NK-92 treated with Interleukin-12 subunit alpha and Interleukin-12 subunit beta, amount 100 ng/mL, for 24 hours (cell line): Measurements from ENCODE around the gene NUSAP1.
"Not testable (repeated sequence)": the region's sequence is repeated elsewhere in the genome, so short reads cannot be mapped to it uniquely, and the experiment has no call there.

Source experiments
- DNase-seq: peaks from one replicate; lab custom pipeline; 2025; lab: John Stamatoyannopoulos, UW

Gene NUSAP1

DNA sequence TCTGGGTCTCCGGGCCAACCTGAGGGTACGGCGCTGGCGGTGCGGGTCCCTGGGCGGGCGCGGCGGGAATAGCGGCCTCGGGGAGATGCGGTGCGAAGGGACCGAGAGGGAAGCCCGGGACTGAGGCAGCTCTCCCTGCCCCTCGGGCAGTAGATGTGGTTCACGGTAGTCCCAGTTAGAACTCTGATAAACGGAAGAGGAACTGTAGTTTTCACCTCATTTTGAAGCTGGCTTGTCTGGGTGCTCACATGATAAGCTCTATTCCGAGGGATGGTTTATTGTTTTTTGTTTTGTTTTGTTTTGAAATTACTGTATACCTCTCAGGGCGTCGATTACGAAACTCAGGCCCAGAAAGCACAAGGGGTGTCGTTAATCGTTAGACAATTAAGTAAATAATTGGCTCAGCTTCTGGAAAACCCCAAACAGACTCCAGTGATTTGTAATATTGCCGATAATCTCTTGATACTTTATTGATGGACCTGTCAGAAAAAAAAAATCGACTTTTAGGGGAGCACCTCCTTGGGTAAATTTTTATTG is 413 bp downstream of the NUSAP1 start:
- DNase-seq: no peak

DNA sequence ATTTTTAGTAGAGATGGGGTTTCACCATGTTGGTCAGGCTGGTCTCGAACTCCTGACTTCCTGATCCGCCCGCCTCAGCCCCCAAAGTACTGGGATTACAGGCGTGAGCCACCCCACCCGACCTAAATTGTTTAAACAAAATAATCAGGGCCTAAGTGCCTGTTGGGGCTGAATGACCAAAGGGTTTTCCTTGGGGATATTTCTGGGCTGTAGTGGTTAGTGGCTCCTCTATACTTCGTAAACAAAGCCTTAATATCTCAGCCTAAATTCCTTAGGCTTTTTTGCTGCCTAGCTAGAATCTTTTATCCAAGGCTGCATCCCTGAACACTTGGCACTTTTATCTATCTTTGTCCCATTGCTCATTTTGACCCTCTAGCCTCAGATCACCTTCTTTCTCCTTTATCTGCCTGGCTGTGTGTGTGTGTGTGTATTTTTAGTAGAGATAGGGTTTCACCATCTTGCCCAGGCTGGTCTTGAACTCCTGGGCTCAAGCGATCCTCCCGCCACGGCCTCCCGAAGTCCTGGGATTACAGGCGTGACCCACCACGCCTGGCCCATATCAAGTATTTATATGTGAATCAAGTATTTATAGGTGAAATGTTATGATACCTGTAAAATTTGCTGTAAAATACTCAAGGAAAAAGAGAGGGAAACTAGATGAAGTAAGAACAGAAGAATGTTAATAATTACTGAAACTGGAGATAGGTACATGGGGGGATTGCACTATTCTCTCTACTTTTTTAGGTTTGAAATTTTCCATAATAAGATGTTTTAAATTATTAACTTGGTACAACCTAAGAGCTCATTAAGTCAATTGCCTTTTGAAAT is 1.8 kb downstream of the NUSAP1 start:
- no peak for DNase-seq

DNA sequence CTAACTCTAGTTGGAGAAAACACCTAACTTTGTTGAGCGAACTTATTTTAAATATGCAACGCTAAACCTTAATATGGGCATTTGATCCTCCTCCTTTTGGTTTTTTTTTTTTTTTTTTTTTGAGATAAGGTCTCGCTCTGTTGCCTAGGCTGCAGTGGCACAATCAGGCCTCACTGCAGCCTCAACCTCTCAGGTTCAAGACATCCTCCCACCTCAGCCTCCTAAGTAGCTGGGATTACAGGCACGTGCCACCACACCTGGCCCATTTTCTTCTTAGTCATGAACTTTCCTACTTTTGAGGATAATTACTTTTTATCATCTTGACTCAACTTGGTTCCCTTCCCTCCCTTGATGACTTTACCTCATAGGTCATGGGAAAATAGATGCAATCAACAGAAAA is 3.9 kb downstream of the NUSAP1 start:
- DNase-seq: no peak

DNA sequence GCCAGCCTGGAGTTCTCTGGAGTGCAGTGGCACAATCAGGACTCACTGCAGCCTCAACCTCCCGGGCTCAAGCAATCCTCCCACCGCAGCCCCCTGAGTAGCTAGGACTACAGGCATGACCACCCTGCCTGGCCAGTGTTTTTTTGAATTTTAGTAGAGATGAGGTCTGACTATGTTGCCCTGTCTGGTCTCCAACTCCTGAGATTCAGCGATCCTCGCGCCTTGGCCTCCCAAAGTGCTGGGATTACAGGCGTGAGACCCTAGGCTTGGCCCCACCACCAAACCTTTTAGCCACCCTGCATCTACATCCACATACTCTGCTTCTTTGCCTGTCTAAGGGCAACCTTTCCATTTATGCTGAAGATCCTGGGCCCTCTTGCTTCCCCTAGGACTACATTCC is 4.4 kb downstream of the NUSAP1 start:
- DNase-seq: no peak

DNA sequence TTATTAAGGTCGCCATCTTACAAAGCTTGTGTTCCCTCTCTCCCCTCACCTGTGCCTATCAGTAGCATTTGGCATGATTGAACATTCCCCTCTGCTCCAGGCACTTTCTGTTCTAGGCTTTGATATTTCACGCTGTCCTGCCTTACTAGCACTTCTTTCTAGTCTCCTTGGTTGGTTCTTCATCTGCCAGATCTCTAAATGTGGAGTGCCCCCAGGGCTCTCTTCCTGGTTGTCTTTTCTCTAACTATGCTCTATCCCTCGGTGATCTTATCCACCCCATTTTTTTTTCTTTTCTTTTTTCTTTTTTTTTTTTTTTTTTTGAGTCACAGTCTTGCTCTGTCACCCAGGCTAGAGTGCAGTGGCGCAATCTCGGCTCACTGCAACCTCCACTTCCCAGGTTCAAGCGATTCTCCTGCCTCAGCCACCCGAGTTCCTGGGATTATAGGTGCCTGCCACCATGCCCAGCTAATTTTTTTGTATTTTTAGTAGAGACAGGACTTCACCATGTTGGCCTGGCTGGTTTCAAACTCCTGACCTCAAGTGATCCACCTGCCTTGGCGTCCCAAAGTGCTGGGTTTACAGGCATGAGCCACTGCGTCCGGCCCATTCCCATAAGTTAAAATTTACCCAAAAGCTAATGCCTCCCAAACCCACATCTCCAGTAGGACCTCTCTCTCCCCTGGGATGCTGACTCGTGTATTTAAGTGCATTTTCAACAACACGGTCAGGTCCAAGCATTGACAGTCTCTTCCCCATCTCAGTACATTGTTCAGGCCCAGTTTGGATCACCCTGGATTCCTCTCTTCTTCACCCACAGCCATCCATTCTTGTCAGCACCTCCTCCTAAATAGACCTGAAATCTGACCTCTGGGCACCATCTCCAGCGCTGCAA is 5.2 kb downstream of the NUSAP1 start:
- no peak for DNase-seq

DNA sequence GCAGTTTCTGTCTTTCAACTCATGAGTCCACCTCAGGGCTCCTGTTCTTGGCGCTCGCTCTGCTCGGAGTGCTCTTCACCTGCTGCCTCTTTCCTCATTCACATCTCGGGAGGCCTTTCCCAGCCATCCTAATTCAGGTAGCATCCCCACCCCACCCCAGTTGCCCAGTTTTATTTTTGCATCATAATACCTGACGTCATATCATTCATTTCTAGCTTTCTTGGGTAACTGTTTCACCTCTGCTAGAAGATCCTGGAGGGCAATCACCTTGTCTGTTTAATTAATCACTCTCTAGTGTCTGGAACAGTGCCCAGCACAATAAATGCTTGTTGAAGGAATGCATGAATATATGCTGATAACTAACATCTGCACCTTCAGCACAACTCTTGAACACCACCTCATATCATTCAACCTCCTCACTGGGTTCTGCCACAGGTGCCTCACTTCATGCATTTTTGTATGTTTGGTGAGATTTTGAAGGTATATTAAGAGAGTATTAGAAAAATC is 7.6 kb downstream of the NUSAP1 start:
- no peak for DNase-seq

DNA sequence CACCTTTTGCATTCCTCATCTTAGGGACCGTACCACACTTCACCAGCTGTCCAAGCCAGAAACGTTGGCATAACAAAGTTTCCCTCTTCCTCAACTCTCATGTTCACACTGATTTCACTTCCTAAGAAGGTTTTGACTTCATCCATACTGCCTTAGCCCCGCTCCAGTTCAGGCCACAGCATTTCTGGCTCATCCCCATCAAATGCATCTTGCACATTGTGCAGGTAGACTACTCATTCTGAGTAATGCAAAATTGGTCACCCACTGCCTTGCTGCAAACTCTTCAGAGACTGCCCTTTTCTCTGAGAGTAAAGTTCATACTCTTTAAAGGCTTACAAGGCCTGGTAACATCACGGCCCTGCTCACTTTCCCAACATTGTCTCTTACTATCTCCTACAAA is 8.8 kb downstream of the NUSAP1 start:
- DNase-seq: no peak

DNA sequence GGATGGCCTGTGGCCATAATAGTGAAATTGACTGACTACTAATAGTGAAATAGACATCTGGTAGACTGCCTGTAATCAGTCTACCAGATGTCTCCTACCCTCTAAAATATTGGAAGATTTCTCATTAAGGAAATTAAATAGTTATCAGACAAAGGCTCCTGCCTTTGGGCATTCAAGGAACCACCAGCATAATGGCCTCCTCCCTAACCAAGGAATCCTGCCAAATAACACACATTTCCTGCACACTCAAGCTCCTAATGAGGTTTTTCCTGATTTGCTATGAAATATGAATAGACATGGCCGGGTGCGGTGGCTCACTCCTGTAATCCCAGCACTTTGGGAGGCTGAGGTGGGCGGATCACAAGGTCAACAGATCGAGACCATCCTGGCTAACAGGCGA is 14.6 kb downstream of the NUSAP1 start:
- no peak for DNase-seq

DNA sequence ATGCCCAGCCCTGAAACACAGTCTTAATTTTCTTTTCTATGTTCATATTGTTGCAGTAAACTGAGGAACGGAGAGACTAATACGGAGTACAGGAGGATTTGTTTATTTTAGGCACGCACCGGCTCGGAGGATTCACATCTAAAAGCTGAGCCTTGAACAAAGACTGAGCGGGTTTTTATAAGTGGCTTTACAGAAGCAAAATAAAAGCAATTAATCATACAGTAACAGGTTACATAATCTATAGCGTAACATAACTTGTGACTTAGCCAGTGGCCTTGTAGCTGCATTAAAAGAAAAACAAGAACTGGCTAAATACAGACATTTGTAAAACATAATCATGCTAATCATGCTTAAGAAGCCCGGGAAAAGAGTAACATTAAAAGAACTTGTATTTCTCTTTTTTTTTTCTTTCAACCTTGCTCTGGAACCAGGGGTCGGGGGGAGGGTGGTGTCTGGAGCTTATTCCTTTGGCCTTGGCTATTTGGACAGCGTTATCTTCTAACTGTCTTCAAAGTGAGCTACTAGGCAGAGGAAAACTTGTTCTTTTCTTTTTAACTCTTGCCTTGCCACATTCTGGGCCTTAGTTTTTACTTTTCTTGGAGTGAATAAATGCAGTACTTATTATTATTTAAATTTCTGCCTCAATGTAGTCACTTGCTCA is 17.5 kb downstream of the NUSAP1 start:
- no peak for DNase-seq

DNA sequence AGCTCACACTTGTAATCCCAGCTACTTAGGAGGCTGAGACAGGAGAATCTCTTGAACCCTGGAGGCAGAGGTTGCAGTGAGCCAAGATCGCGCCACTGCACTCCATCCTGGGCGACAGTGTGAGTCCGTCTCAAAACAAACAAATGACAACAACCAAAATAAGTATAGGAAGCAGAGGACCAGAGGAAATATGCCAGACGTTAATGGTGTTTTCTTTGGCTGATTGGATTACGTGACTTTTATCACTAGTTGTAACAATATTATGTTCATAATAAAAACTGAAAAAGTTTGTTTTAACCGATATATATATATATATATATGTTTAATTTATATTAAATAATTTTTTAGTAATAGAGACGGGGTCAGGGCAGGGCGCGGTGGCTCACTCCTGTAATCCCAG is 21.7 kb downstream of the NUSAP1 start:
- DNase-seq: no peak

DNA sequence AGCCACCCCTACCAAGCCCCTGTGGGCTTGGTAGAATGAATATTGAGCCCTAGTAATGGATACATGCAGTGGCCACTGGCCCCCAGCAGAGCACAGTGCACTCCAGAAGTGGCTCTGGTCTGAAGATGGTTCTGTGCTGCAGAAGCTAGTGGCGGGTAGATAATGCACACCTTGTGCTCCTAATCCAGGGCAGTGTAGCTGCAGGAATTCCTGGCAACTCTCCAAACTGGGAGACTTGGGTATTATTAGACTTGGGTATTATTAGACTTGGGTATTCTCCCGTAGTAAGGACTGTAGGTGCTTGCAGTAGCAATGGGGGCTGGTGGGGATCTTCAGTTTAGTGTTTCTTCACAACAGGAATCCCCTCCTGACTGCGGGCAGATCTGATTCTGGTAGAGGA is 34.7 kb downstream of the NUSAP1 start:
- DNase-seq: no peak

DNA sequence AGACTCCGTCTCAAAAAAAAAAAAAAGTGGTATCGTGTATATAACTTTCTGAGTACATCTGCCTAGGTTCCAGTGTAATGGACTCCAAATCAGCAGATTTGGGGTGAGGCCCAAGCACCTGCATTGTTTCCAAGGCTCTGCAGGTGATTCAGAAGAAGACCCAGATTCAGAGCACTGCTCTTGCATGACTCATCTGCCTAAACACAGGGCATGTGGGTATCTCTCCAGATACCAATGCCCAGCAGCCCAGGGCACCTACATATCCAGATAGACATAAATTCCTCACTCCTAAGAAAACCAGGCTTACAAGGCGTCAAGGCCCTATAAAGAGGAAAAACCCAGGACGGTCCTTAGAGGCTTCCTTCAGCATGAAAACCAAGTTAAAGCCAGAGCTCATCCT is 45.3 kb downstream of the NUSAP1 start:
- DNase-seq: no peak

DNA sequence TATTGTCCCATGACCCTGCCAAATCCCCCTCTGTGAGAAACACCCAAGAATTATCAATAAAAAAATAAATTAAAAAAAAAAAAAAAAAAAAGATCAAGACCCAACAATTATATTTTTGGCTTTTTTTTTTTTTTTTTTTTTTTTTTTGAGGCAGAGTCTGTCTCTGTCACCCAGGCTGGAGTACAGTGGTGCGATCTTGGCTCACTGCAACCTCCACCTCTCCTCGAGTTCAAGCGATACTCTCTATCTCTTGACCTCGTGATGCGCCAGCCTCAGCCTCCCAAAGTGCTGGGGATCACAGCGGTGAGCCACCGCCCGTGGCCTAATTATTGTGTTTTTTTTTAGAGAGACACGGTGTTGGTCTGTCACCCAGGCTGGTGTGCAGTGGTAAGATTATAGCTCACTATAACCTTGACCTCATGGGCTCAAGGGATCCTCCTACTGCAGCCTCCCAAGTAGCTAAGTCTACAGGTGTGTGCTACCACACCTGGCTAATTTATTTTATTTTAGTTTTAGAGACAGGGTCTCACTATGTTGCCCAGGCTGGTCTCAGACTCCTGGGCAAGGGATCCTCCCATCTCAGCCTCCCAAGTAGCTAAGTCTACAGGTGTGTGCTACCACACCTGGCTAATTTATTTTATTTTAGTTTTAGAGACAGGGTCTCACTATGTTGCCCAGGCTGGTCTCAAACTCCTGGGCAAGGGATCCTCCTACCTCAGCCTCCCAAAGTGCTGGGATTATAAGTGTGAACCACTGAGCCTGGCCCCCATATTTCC is 51.5 kb downstream of the NUSAP1 start:
- DNase-seq: not testable (repeated sequence)

DNA sequence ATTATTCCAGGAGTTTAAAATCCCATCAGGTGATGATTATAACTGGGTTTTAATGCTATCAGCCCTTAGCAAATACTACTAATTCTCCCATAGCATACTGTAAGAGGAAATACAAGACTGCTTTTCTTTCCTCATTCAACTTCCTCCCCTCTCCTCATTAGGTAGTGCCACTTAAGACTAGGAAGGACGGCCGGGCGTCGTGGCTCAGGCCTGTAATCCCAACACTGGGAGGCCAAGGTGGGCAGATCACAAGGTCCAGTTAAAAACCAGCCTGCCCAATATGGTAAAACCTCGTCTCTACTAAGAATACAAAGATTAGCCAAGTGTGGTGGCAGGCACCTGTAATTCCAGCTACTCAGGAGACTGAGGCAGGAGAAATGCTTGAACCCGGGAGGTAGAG is 55.0 kb downstream of the NUSAP1 start:
- DNase-seq: no peak

DNA sequence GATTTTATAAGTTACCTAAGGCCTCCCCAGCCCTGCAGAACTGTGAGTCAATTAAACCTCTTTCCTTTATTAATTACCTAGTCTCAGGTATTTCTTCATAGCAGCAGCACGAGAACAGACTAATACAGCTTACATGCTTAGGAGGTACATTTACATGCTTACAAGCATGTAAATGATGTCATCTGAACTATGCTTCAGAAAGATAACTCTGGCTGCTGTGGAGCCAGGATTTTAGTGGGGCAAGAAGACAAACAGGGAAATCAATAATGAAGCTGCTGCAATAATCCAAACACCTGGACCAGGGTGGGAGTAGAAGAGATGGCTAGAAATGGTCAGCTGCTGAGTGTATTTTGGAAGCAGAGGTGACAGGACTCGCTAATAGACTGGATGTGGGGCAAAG is 60.0 kb downstream of the NUSAP1 start:
- no peak for DNase-seq

DNA sequence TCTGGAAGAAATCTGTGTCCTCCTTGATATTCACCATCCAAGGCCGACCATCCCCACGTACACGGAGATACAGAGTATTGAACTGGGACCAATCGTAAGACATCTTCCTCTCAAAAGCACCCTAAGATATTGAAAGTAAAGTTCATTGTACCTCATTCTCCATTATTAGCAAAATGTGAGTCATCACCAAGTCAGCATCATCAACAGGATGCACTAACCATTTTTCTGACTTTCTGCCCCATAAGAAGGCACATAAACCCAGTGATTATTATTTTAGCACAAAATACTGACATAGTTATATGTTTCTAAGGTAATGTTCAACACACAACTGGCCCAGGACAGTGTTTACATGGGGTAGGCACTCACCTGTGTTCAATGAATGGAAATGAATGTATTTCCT is 62.2 kb downstream of the NUSAP1 start:
- no peak for DNase-seq

DNA sequence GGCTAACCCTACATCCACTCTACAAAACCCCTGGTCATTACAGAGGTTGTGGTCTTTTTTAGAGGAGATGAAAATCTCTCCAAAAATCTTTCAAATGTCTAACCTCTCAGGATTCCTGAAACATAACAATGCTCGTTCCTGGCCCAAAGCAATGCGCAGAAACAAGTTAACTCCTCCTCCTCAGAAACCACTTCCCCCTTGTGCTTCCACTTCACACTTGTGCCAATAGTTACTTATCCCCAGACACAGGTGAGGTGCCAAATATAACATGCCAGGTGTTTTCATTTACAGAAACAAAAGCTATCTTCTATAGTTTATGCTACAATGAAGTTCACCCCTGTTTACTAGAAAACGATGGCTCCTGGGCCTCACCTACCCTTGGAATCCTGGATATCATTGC is 63.4 kb downstream of the NUSAP1 start:
- no peak for DNase-seq

DNA sequence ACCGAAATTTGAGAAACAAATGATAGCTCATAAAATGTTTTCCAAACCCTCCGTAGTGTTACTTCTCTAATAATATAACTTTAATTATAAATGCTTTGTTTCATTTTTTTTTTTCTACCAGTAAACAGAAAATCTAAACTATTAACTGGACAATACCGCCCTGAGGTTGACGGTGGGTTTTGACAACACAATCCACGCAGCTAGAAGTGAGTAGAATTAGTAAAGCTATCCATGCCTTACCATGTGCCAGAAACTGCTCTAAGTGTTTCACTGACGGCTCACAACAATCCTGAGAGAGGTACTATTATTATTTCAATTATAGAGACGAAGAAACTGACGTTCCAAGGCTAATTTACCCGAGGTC is 69.2 kb downstream of the NUSAP1 start:
- no peak for DNase-seq

DNA sequence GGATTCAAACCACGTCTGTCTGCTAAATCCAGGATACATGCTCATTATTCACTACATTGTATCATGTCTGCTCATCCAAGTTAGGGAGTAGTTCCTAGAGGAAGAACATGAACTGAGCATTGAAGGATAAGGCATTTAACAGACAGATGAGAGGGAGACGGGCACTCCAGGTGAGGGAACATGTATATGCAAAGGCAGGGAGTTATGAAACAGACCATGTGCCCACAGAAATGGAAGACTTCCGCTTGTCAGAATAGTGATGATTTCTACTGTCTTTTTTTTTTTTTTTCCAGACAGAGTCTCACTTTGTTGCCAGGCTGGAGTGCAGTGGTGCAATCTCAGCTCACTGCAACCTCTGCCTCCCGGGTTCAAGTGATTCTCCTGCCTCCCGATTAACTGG is 74.7 kb downstream of the NUSAP1 start:
- DNase-seq: no peak

DNA sequence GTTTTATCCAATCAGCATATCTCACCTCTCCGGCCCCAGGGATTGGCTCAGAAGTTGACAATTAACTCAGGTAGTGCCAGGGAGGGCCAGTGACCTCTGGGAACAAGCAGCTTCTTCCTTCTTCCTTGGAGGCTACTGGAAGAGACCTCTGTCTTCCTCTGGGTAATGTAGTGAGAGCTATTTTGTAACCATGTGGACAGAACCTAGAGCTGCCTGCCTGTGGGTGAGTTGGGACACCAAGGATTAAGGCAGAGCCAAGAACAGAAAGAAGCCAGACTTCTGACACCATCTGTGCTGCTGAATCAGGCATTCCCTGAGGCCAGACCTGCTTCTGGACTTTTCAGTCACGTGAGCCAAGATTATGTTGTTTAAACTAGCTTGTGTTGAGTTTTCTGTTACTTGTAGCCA is 75.6 kb downstream of the NUSAP1 start:
- DNase-seq: no peak

DNA sequence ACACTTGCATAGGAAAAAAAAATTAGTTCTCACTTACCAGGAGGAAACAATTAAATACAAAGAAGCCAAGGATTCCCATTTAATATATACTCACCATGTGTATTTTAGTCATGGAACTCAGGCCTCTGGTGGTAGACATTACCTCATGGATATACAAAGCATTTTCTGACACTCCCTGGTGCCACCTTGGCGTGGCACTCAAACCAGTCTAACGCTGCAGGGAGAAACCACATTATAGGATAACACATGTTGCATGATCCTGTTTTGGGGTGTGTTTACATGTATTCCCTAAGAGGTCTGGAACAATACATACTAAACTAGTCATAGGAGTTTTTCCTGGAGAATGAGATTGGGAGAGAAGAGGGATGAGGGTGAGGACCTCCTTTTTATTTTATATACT is 78.3 kb downstream of the NUSAP1 start:
- no peak for DNase-seq

DNA sequence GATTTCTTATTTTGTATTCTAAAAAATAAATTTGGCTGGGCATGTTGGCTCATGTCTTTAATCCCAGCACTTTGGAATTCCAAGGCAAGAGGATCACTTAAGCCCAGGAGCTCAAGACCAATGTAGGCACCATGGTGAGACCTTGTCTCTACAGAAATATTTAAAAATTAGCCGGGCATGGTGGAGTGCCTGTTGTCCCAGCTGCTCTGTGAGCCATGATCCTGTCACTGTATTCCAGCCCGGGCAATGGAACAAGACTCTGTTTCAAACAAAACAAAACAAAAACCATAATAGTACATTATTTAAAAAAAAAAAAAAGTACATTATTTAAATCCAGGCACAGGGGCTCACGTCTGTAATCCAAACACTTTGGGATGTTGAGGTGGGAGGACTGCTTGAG is 78.8 kb downstream of the NUSAP1 start:
- DNase-seq: no peak
